Right renal pelvis (tissue), 4 donors: ENCODE results near the gene ASAP3. TPM values are rescaled to one million over a fixed set of nuclear protein-coding genes. Genes with fewer than 3 reads are reported as not detected.
"Not testable (repeated sequence)": the region's sequence is repeated elsewhere in the genome, so short reads cannot be mapped to it uniquely, and the experiment has no call there.

Experiments
- DNase-seq, 4 donors: peaks; one replicate each; pipeline ENCODE4 v3.0.0-alpha.2; 2013; ENCODE audit warnings: low read depth in 4 of 4, low spot score in 3 of 4, missing footprints in 1 of 4
- polyA plus RNA-seq, 4 donors: library from polyadenylated mRNA; unstranded; fragments of 120-200 nt; gene quantifications; one replicate each; pipeline ENCODE4 v1.2.1, GENCODE V29; 2013; ENCODE audit not compliant: insufficient read length in 4 of 4

The ASAP3 gene
- polyA plus RNA-seq, 4 donors, result 32.0 to 35.9 (median 33.4) TPM

GRCh38 chr1:23380236-23380635, 103.7 kb downstream of the ASAP3 start:
- not testable (repeated sequence) for DNase-seq

Other genes with a start within 250 kb of the ASAP3 start
- gene HNRNPR, start 139.9 kb downstream of the ASAP3 start, polyA plus RNA-seq, result 100 to 1,000 TPM; 243 to 286 (median 274) TPM
- gene ZNF436, start 114.3 kb downstream of the ASAP3 start, polyA plus RNA-seq, result 10 to 100 TPM; 27.9 to 44.4 (median 36.3) TPM
- 10 to 100 TPM; 31.1 to 51.6 (median 47.5) TPM for gene TCEA3, start 59.4 kb downstream of the ASAP3 start, polyA plus RNA-seq
- 1 to 10 TPM; 4.4 to 5.3 (median 4.7) TPM for gene E2F2, start 47.1 kb upstream of the ASAP3 start, polyA plus RNA-seq
- gene ID3, start 75.3 kb upstream of the ASAP3 start, polyA plus RNA-seq, result 100 to 1,000 TPM; 304 to 373 (median 349) TPM
- 1,000 to 10,000 TPM; 2,217 to 2,567 (median 2,423) TPM for gene RPL11, start 207.6 kb upstream of the ASAP3 start, polyA plus RNA-seq